Heart right ventricle (tissue), 16 donors: Measurements from ENCODE around the gene PLGRKT. TPM values are rescaled to one million over a fixed set of nuclear protein-coding genes. Genes with fewer than 3 reads are reported as not detected.
A peak's percentile ranks its signal among the peaks of the same experiment; 100 is the strongest.

ENCODE experiments used
- ATAC-seq, 8 donors: fragments of 200-7000 bp; cut with Tn5 transposase; one replicate each; pipeline ENCODE4 v1.9.1; 2020; ENCODE audit warnings: mild to moderate bottlenecking in 8 of 8, moderate library complexity in 8 of 8, moderate number of reproducible peaks in 1 of 8
- DNase-seq, 2 donors: peaks; one replicate each; pipeline ENCODE4 v3.0.0-alpha.2; 2020
- H3K27ac ChIP-seq, 10 donors: fragments of 200-600 bp; sonication (generic) in 2 of 10; one replicate each; pipeline versions ENCODE4 v1.5.0 to v1.8.0; 2020 to 2022; ENCODE audit warnings: mild to moderate bottlenecking in 3 of 10
- H3K27me3 ChIP-seq, 7 donors: fragments of 200-600 bp; one replicate each; pipeline ENCODE4 v1.8.0; 2021 to 2022; ENCODE audit warnings: mild to moderate bottlenecking in 2 of 7
- H3K36me3 ChIP-seq, 9 donors: fragments of 200-600 bp; sonication (generic) in 1 of 9; one replicate each; pipeline versions ENCODE4 v1.5.0 to v1.8.0; 2020 to 2022; ENCODE audit warnings: mild to moderate bottlenecking in 2 of 9
- H3K4me1 ChIP-seq, 9 donors: fragments of 200-600 bp; sonication (generic) in 1 of 9; one replicate each; pipeline versions ENCODE4 v1.5.0 to v1.8.0; 2020 to 2022; ENCODE audit warnings: mild to moderate bottlenecking in 4 of 9
- H3K4me3 ChIP-seq, 10 donors: fragments of 200-600 bp; sonication (generic) in 2 of 10; one replicate each; pipeline versions ENCODE4 v1.5.0 to v1.8.0; 2020 to 2022; ENCODE audit warnings: mild to moderate bottlenecking in 7 of 10, moderate library complexity in 2 of 10
- H3K9me3 ChIP-seq, 11 donors: fragments of 200-600 bp in 10 of 11; sonication (generic) in 2 of 11; one replicate each; pipeline versions ENCODE4 v1.5.0 to v1.8.0; 2013 to 2022; ENCODE audit warnings: mild to moderate bottlenecking in 2 of 11, control low read depth in 1 of 11, moderate library complexity in 1 of 11
- CTCF ChIP-seq, 9 donors: fragments of 200-600 bp; sonication (generic) in 2 of 9; IDR thresholded peaks; one replicate each; pipeline versions ENCODE4 v1.5.0 to v1.8.0; 2021 to 2022; ENCODE audit warnings: antibody characterized with exemption in 9 of 9, mild to moderate bottlenecking in 5 of 9, moderate library complexity in 1 of 9
- WGBS, 2 donors: extraction: QIAGEN DNeasy Blood & Tissue Kit; methylation state at CpG; one replicate each; pipeline ENCODE4 v1.1.7; 2013; ENCODE audit warnings: inconsistent platforms in 1 of 2; 5-methylcytosine and 5-hydroxymethylcytosine counted together
- intact Hi-C, 10 donors: fragments of 100-400 bp; cut with DNase I; formaldehyde crosslinking; loops; one replicate each; pipeline versions ENCODE4 v1.11.1 to v1.14.2; 2022
- polyA plus RNA-seq, 2 donors: library from polyadenylated mRNA; stranded (reverse); fragments of 200-250 nt; gene quantifications; one replicate each; pipeline ENCODE4 v1.2.3, GENCODE V29; 2013
- total RNA-seq, 10 donors: library from RNA; stranded (reverse); fragmentation: NEBNext Ultra II Directional in 3 of 10; extraction: Animal tissue kit (Norgen Biotek cat#: 25700) in 3 of 10; gene quantifications; one replicate each; pipeline versions ENCODE4 v1.2.1 to v1.2.4, GENCODE V29; 2021 to 2023
- donor health status: Arrhythmogenic right ventricular cardiomyopathy.
- donor health status: ischemic (EF 13 %, LVEDD 7.1; RV severe dilation, severe dysfunction).
- donor health status: healthy with polysubstance abuse.
- donor health status: DM: no; HTN: yes; CAD: no.
- donor health status: DM: no; HTN: no; CAD: no.
- donor health status: ischemic (EF 25% LVEDD 6.9; RV normal size, moderate dysfunction).
- donor health status: ischemic (EF 25% LVEDD 5.7; RV mildly dilated, moderate dysfunction).
- donor health status: healthy.
- donor health status: DM: yes; HTN: yes; CAD: no.
- donor health status: Ischemic cardiomyopathy.
- donor health status: ischemic (EF 35%, LVEDD 5.7; RV mildly dilated, moderate dysfunction).
- donor health status: nonischemic (EF 11% LVEDD 7.7; RV severe dilation, severe dysfunction).
- donor health status: DM: yes; HTN: yes; CAD: no.
- donor health status: PGD.
- donor health status: ischemic (EF 29% LVEDD 5.4; RV normal size, mild dysfunction).
- donor health status: nonischemic (EF 23%, LVEDD 6.1; RV moderate dilation, normal function).

PLGRKT gene
- total and polyA plus RNA-seq, 12 donors = 11.8 to 53.0 (median 35.9) TPM

- peaks cover 0 to 50% (median 0%) of the 10 kb centered on the region in 9 donors for H3K36me3 ChIP-seq
- H3K4me1 ChIP-seq = no peaks in the 10 kb centered on the region
- no peak overlapping the region for H3K27ac ChIP-seq
- no peak overlapping the region for H3K4me3 ChIP-seq
- no peaks in the 10 kb centered on the region for H3K9me3 ChIP-seq
- no peaks in the 10 kb centered on the region for H3K27me3 ChIP-seq
- no peak for DNase-seq
- no peak for TF ChIP-seq CTCF (IDR thresholded peaks at IDR 0.05)
- WGBS, 2 donors = 81 to 86% methylated on average over 3 of the region's 3 CpGs
- peak in 2 of 8 donors; percentile 15 to 23 for ATAC-seq
- intact Hi-C loops = loop anchor here in 6 of 10 donors (5.0 to 10.0 kb wide), 5 partner anchors 83 to 673 kb away; partner anchors contain the start of gene INSL6 (in 3 of the 6)
These were observed 9.6 kb downstream of the PLGRKT start for GRCh38 chr9:5428172-5428571.

GRCh38 chr9:5427005-5427404 lies 10.7 kb downstream of the PLGRKT start:
- H3K4me3 ChIP-seq = no peak overlapping the region
- ATAC-seq (no peak), DNase-seq (no peak)
- peaks cover 0 to 47% (median 0%) of the 10 kb centered on the region in 9 donors for H3K36me3 ChIP-seq
- TF ChIP-seq CTCF (IDR thresholded peaks at IDR 0.05) = no peak
- no peaks in the 10 kb centered on the region for H3K27me3 ChIP-seq
- no peaks in the 10 kb centered on the region for H3K4me1 ChIP-seq
- no peak overlapping the region for H3K27ac ChIP-seq
- intact Hi-C loops = loop anchor here in 6 of 10 donors (5.0 to 10.0 kb wide), 5 partner anchors 82 to 672 kb away; partner anchors contain the start of gene INSL6 (in 3 of the 6)
- H3K9me3 ChIP-seq = no peaks in the 10 kb centered on the region

- WGBS, 2 donors = 69 to 95% methylated on average over 2 of the region's 2 CpGs
- H3K9me3 ChIP-seq = no peaks in the 10 kb centered on the region
- intact Hi-C loops = loop anchor here in 6 of 10 donors (5.0 to 10.0 kb wide), 5 partner anchors 80 to 670 kb away; partner anchors contain the start of gene INSL6 (in 3 of the 6)
- H3K4me1 ChIP-seq = no peaks in the 10 kb centered on the region
- ATAC-seq = no peak
- no peaks in the 10 kb centered on the region for H3K27me3 ChIP-seq
- H3K27ac ChIP-seq = no peak overlapping the region
- DNase-seq = no peak
- peaks cover 0 to 28% (median 0%) of the 10 kb centered on the region in 9 donors for H3K36me3 ChIP-seq
- TF ChIP-seq CTCF (IDR thresholded peaks at IDR 0.05) = peak in 7 of 9 donors; percentile 30 to 57 (median 46)
- H3K4me3 ChIP-seq = no peak overlapping the region
These were observed 12.6 kb downstream of the PLGRKT start for GRCh38 chr9:5425006-5425628.

GRCh38 chr9:5422276-5422675 lies 15.4 kb downstream of the PLGRKT start:
- DNase-seq = no peak
- no peaks in the 10 kb centered on the region for H3K27me3 ChIP-seq

More at GRCh38 chr9:5422276-5422675, 15.4 kb downstream of the PLGRKT start:
- Histone ChIP-seq H3K9me3 (no peaks in the 10 kb centered on the region), H3K27ac (no peak overlapping the region), H3K36me3 (peaks cover 0 to 19% (median 4%) of the 10 kb centered on the region in 9 donors), H3K4me3 (no peak overlapping the region), H3K4me1 (no peaks in the 10 kb centered on the region)
- TF ChIP-seq CTCF (IDR thresholded peaks at IDR 0.05) = no peak
- WGBS, 2 donors = 98 to 100% methylated on average over 1 of the region's 1 CpG
- no peak for ATAC-seq
- intact Hi-C loops = loop anchor here in 6 of 10 donors (10.0 kb wide), 4 partner anchors 77 to 667 kb away; partner anchors contain the start of gene INSL6 (in 1 of the 6)
